HepG2 (cell line): ENCODE measurements around the gene LRRC17. TPM values are rescaled to one million over a fixed set of nuclear protein-coding genes. Genes with fewer than 3 reads are reported as not detected.
A peak's percentile ranks its signal among the peaks of the same experiment; 100 is the strongest.

Experiments
- AHDC1 ChIP-seq: sonication (generic); formaldehyde crosslinking; IDR thresholded peaks from 2 replicates; pipeline ENCODE4 v1.5.1; 2020; ENCODE audit warnings: mild to moderate bottlenecking, missing genetic modification reagents, borderline replicate concordance
- AHR ChIP-seq: IDR thresholded peaks from 2 replicates; pipeline ENCODE4 v1.6.1; 2018; ENCODE audit warnings: missing genetic modification reagents, missing compliant biosample characterization
- ARID3A ChIP-seq: IDR thresholded peaks from 2 replicates; pipeline ENCODE4 v1.6.1; 2012; ENCODE audit warnings: low read depth, low read length, improper control_type of control experiment
- FOXK1 ChIP-seq: sonication (generic); formaldehyde crosslinking; IDR thresholded peaks from 2 replicates; pipeline ENCODE4 v1.4.0; 2020; ENCODE audit warnings: low read depth, missing genetic modification reagents, borderline replicate concordance
- IRF2 ChIP-seq: IDR thresholded peaks from 2 replicates; pipeline ENCODE4 v1.6.1; 2018; ENCODE audit warnings: missing genetic modification reagents, missing compliant biosample characterization
- KAT8 ChIP-seq: IDR thresholded peaks from 2 replicates; pipeline ENCODE4 v1.6.1; 2016; ENCODE audit warnings: missing genetic modification reagents, missing compliant biosample characterization
- KDM5B ChIP-seq: sonication (generic); formaldehyde crosslinking; IDR thresholded peaks from 2 replicates; pipeline ENCODE4 v1.4.0; 2020; ENCODE audit warnings: missing genetic modification reagents, mild to moderate bottlenecking, borderline replicate concordance
- ZBTB1 ChIP-seq: sonication (generic); formaldehyde crosslinking; IDR thresholded peaks from 2 replicates; pipeline ENCODE4 v1.4.0; 2020; ENCODE audit warnings: missing genetic modification reagents, borderline replicate concordance
- ZBTB10 ChIP-seq: sonication (generic); formaldehyde crosslinking; IDR thresholded peaks from 2 replicates; pipeline ENCODE4 v1.4.0; 2020; ENCODE audit warnings: missing genetic modification reagents, borderline replicate concordance
- ZBTB43 ChIP-seq: sonication (generic); formaldehyde crosslinking; conservative IDR thresholded peaks from 2 replicates; pipeline ENCODE4 v1.4.0; 2020; ENCODE audit warnings: missing genetic modification reagents
- ZNF143 ChIP-seq: sonication (generic); formaldehyde crosslinking; IDR thresholded peaks from 2 replicates; pipeline ENCODE4 v1.4.0; 2020; ENCODE audit warnings: missing genetic modification reagents
- ZNF282 ChIP-seq: fragments of 450-650 bp; IDR thresholded peaks from 2 replicates; pipeline ENCODE4 v1.6.1; 2018; ENCODE audit not compliant: partially characterized antibody
- ZNF510 ChIP-seq: sonication (generic); formaldehyde crosslinking; IDR thresholded peaks from 2 replicates; pipeline ENCODE4 v1.4.0; 2020; ENCODE audit warnings: low read depth, mild to moderate bottlenecking, missing genetic modification reagents
- ZNF598 ChIP-seq: sonication (generic); formaldehyde crosslinking; IDR thresholded peaks from 2 replicates; pipeline ENCODE4 v1.5.1; 2020; ENCODE audit warnings: mild to moderate bottlenecking, missing genetic modification reagents, borderline replicate concordance
- ZNF746 ChIP-seq: sonication (generic); formaldehyde crosslinking; IDR thresholded peaks from 2 replicates; pipeline ENCODE4 v1.8.0; 2022; ENCODE audit warnings: mild to moderate bottlenecking, missing genetic modification reagents
- polyA plus RNA-seq, 8 experiments: library from polyadenylated mRNA; depleted of rRNA in 3 of 8; stranded (reverse) in 7 of 8; unstranded in 1 of 8; fragments of >200 nt; fragmentation: Illumina TruSeq in 4 of 8; extraction: Trizol in 4 of 8; gene quantifications; 2 replicates each; pipeline versions ENCODE4 v1.2.1 to v1.2.3, GENCODE V29; 2011 to 2016; ENCODE audit warnings: low read depth in 4 of 8, missing spikeins in 1 of 8, mixed read lengths in 1 of 8; ENCODE audit not compliant: insufficient read depth in 1 of 8
- total RNA-seq, 5 experiments: library from RNA; depleted of rRNA; stranded (reverse); fragments of >200 nt; fragmentation: Illumina TruSeq; extraction: Trizol; gene quantifications; 2 replicates each; pipeline ENCODE4 v1.2.3, GENCODE V29; 2016; ENCODE audit warnings: low read depth in 1 of 5

Gene LRRC17
- total and polyA plus RNA-seq, 2 of the 13 experiments (the other 11 are each of a cell fraction or from before 2014, with no cell fraction given), result 0.20 to 0.66 TPM

GRCh38 chr7:102869195-102869594, 43.6 kb upstream of the LRRC17 start (continued):
- TF ChIP-seq ARID3A, result 0 out of 2 replicates have a peak, but pooled peaks have one; percentile 29
- TF ChIP-seq AHR (CRISPR knock-in tag), result no peak
- TF ChIP-seq AHDC1 (CRISPR knock-in tag), result peak; percentile 88; the same call in 1 of the 2 replicates
- no peak for TF ChIP-seq ZBTB43 (CRISPR knock-in tag)
- no peak for TF ChIP-seq ZNF510 (CRISPR knock-in tag)
- TF ChIP-seq IRF2 (CRISPR knock-in tag), result no peak; the same call in 1 of the 2 replicates
- TF ChIP-seq KDM5B (CRISPR knock-in tag), result no peak
- TF ChIP-seq KAT8 (CRISPR knock-in tag), result no peak
- TF ChIP-seq ZNF746 (CRISPR knock-in tag), result no peak
- no peak for TF ChIP-seq ZBTB1 (CRISPR knock-in tag)
- TF ChIP-seq FOXK1, result peak; percentile 27; the same call in 1 of the 2 replicates
- no peak for TF ChIP-seq ZBTB10
- TF ChIP-seq ZNF143 (CRISPR knock-in tag), result no peak
- TF ChIP-seq ZNF598, result no peak
- TF ChIP-seq ZNF282, result no peak
